Osteoblast (primary cell): ENCODE results near the gene CSRP2. TPM values are rescaled to one million over a fixed set of nuclear protein-coding genes. Genes with fewer than 3 reads are reported as not detected.

Experiments
- DNase-seq: peaks from one replicate; pipeline ENCODE4 v3.0.0; 2011; ENCODE audit warnings: low spot score, mixed read lengths; ENCODE audit not compliant: insufficient read length; ENCODE audit errors: missing footprints
- H2AFZ ChIP-seq: 2 replicates; pipeline ENCODE4 v1.6.0; 2011; ENCODE audit warnings: mild to moderate bottlenecking, low read length
- H3K27ac ChIP-seq: 2 replicates; pipeline ENCODE4 v1.5.1; 2011; ENCODE audit warnings: mild to moderate bottlenecking, low read depth, low read length, moderate library complexity
- H3K27me3 ChIP-seq: 2 replicates; pipeline ENCODE4 v1.6.0; 2012; ENCODE audit warnings: mild to moderate bottlenecking, control low read depth, inconsistent platforms, low read length, moderate library complexity; ENCODE audit not compliant: insufficient read depth
- H3K36me3 ChIP-seq: 2 replicates; pipeline ENCODE4 v1.5.1; 2011; ENCODE audit warnings: mild to moderate bottlenecking, low read length, control low read depth, moderate library complexity; ENCODE audit not compliant: insufficient read depth
- H3K4me1 ChIP-seq: 2 replicates; pipeline ENCODE4 v1.5.1; 2011; ENCODE audit warnings: mild to moderate bottlenecking, low read length, control low read depth, moderate library complexity; ENCODE audit not compliant: insufficient read depth
- H3K4me2 ChIP-seq: 2 replicates; pipeline ENCODE4 v1.6.0; 2011; ENCODE audit warnings: mild to moderate bottlenecking, low read length; ENCODE audit not compliant: insufficient read depth
- H3K4me3 ChIP-seq: fragments of 200-600 bp; sonication (generic); 3 replicates; pipeline ENCODE4 v1.5.1; 2012; ENCODE audit warnings: mild to moderate bottlenecking, low read length, inconsistent platforms; ENCODE audit not compliant: insufficient read depth
- H3K79me2 ChIP-seq: 2 replicates; pipeline ENCODE4 v1.6.0; 2012; ENCODE audit warnings: mild to moderate bottlenecking, low read length, control low read depth, inconsistent platforms; ENCODE audit not compliant: insufficient read depth
- H3K9me3 ChIP-seq: 2 replicates; pipeline ENCODE4 v1.5.1; 2011; ENCODE audit warnings: low read depth, low read length, control low read depth
- H4K20me1 ChIP-seq: 2 replicates; pipeline ENCODE4 v1.6.0; 2012; ENCODE audit warnings: mild to moderate bottlenecking, low read length, control low read depth; ENCODE audit not compliant: insufficient read depth
- total RNA-seq: library from RNA; depleted of rRNA; stranded (reverse); fragments of >200 nt; gene quantifications from 2 replicates; pipeline ENCODE4 v1.2.3, GENCODE V29; 2012
- TF ChIP-seq, protein P1 (sequence below): IDR thresholded peaks from 2 replicates; pipeline ENCODE4 v1.5.1; 2011; ENCODE audit warnings: mild to moderate bottlenecking, low read depth, low read length, moderate library complexity; ENCODE audit errors: extremely low read depth

CSRP2 gene
- total RNA-seq, 1 donor, result 13.4 TPM

- Histone ChIP-seq H4K20me1 (no peaks in the 10 kb centered on the region), H3K4me3 (no peak overlapping the region), H3K9me3 (no peaks in the 10 kb centered on the region), H3K79me2 (no peaks in the 10 kb centered on the region), H3K27me3 (no peaks in the 10 kb centered on the region), H3K4me1 (no peaks in the 10 kb centered on the region), H3K27ac (no peak overlapping the region), H3K4me2 (no peak overlapping the region), H2AFZ (no peak overlapping the region), H3K36me3 (no peaks in the 10 kb centered on the region)
- TF ChIP-seq, protein P1, sequence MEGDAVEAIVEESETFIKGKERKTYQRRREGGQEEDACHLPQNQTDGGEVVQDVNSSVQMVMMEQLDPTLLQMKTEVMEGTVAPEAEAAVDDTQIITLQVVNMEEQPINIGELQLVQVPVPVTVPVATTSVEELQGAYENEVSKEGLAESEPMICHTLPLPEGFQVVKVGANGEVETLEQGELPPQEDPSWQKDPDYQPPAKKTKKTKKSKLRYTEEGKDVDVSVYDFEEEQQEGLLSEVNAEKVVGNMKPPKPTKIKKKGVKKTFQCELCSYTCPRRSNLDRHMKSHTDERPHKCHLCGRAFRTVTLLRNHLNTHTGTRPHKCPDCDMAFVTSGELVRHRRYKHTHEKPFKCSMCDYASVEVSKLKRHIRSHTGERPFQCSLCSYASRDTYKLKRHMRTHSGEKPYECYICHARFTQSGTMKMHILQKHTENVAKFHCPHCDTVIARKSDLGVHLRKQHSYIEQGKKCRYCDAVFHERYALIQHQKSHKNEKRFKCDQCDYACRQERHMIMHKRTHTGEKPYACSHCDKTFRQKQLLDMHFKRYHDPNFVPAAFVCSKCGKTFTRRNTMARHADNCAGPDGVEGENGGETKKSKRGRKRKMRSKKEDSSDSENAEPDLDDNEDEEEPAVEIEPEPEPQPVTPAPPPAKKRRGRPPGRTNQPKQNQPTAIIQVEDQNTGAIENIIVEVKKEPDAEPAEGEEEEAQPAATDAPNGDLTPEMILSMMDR, result no peak
- no peak for DNase-seq
Measured at GRCh38 chr12:76901628-76902380, 23.0 kb upstream of the CSRP2 start.

- Histone ChIP-seq H3K27ac (no peak overlapping the region), H3K4me1 (no peaks in the 10 kb centered on the region), H3K4me3 (no peak overlapping the region), H2AFZ (no peak overlapping the region), H3K4me2 (no peak overlapping the region), H3K36me3 (no peaks in the 10 kb centered on the region), H4K20me1 (no peaks in the 10 kb centered on the region), H3K79me2 (no peaks in the 10 kb centered on the region), H3K9me3 (no peaks in the 10 kb centered on the region), H3K27me3 (no peaks in the 10 kb centered on the region)
- no peak for DNase-seq
- TF ChIP-seq, protein P1, result no peak
Measured at GRCh38 chr12:76899522-76899921, 20.7 kb upstream of the CSRP2 start.

- H3K4me2 ChIP-seq, result no peak overlapping the region
- H3K27me3 ChIP-seq, result no peaks in the 10 kb centered on the region
- H3K4me3 ChIP-seq, result no peak overlapping the region
- H4K20me1 ChIP-seq, result no peaks in the 10 kb centered on the region
- H3K9me3 ChIP-seq, result no peaks in the 10 kb centered on the region
- no peak for DNase-seq
- TF ChIP-seq, protein P1, result no peak
- H3K79me2 ChIP-seq, result no peaks in the 10 kb centered on the region
- H3K27ac ChIP-seq, result no peak overlapping the region
- no peaks in the 10 kb centered on the region for H3K36me3 ChIP-seq
- no peak overlapping the region for H2AFZ ChIP-seq
- H3K4me1 ChIP-seq, result no peaks in the 10 kb centered on the region
Measured at GRCh38 chr12:76898442-76898841, 19.6 kb upstream of the CSRP2 start.

DNA sequence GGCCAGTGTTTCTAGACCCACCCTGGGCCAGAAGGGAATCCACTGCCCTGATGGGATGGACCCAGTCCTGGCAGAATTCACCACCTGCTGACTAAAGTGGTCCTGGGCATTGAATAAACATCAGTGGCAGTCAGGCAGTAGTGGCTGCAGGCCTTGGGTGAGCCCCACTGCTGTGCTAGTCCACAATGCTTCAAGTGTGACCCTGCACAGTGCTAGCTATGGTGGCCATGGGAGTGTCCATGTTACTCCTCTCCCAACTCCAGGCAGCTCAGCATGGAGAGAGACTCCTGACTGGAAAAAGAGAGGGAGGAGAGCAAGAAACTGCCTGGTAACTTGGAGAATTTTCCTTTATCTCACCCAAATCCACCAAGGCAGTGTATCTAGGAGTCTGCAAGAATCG lies 17.5 kb upstream of the CSRP2 start:
- Histone ChIP-seq H4K20me1 (no peaks in the 10 kb centered on the region), H3K36me3 (no peaks in the 10 kb centered on the region), H3K27me3 (peaks cover 8% of the 10 kb centered on the region), H3K4me2 (no peak overlapping the region), H2AFZ (no peak overlapping the region), H3K4me3 (no peak overlapping the region), H3K9me3 (no peaks in the 10 kb centered on the region), H3K79me2 (no peaks in the 10 kb centered on the region), H3K27ac (no peak overlapping the region), H3K4me1 (no peaks in the 10 kb centered on the region)
- TF ChIP-seq, protein P1, result no peak
- DNase-seq, result no peak
